H1 (cell line): ENCODE data around the gene RAB39B.

Experiments
- BRCA1 ChIP-seq: IDR thresholded peaks from 2 replicates; pipeline ENCODE4 v1.6.1; 2012; ENCODE audit warnings: low read depth, low read length, improper control_type of control experiment
- CEBPB ChIP-seq: IDR thresholded peaks from 2 replicates; pipeline ENCODE4 v1.6.1; 2012; ENCODE audit warnings: low read depth, low read length
- EP300 ChIP-seq, 2 experiments: IDR thresholded peaks; 1 replicate in 1 of 2; 2 replicates in 1 of 2; pipeline ENCODE4 v1.6.1; 2011 to 2012; ENCODE audit warnings: low read depth in 2 of 2, low read length in 2 of 2, mild to moderate bottlenecking in 2 of 2, borderline replicate concordance in 1 of 2, inconsistent platforms in 1 of 2, moderate library complexity in 1 of 2
- EZH2 ChIP-seq: fragments of 200-600 bp; sonication (generic); IDR thresholded peaks from 2 replicates; pipeline ENCODE4 v1.7.1; 2012; ENCODE audit warnings: low read depth, mild to moderate bottlenecking, moderate library complexity, low read length, inconsistent platforms; ENCODE audit not compliant: severe bottlenecking
- JUN ChIP-seq: IDR thresholded peaks from 2 replicates; pipeline ENCODE4 v1.6.1; 2011; ENCODE audit warnings: low read depth, mild to moderate bottlenecking, improper control_type of control experiment, low read length
- MAFK ChIP-seq: IDR thresholded peaks from 2 replicates; pipeline ENCODE4 v1.6.1; 2012; ENCODE audit warnings: low read depth, mild to moderate bottlenecking, improper control_type of control experiment, low read length
- NRF1 ChIP-seq: IDR thresholded peaks from 2 replicates; pipeline ENCODE4 v1.6.1; 2011; ENCODE audit warnings: mild to moderate bottlenecking, low read depth, low read length, improper control_type of control experiment
- POLR2A ChIP-seq, 2 experiments: IDR thresholded peaks; 1 replicate in 1 of 2; 2 replicates in 1 of 2; pipeline ENCODE4 v1.6.1; 2011; ENCODE audit warnings: low read depth in 2 of 2, low read length in 2 of 2, mild to moderate bottlenecking in 2 of 2; ENCODE audit errors: control extremely low read depth in 1 of 2
- POLR2AphosphoS5 ChIP-seq: IDR thresholded peaks from 2 replicates; pipeline ENCODE4 v1.6.1; 2011; ENCODE audit warnings: low read depth, low read length
- RNF2 ChIP-seq: fragments of 200-900, 300-1000 bp; sonication (generic); IDR thresholded peaks from 2 replicates; pipeline ENCODE4 v1.7.1; 2016; ENCODE audit warnings: borderline replicate concordance, low read depth, mild to moderate bottlenecking, antibody characterized with exemption, low read length; ENCODE audit not compliant: poor library complexity, severe bottlenecking; ENCODE audit errors: missing control alignments
- RXRA ChIP-seq: IDR thresholded peaks from 2 replicates; pipeline ENCODE4 v1.6.1; 2011; ENCODE audit warnings: low read depth, mild to moderate bottlenecking, low read length, moderate library complexity; ENCODE audit not compliant: insufficient read depth
- TEAD4 ChIP-seq: IDR thresholded peaks from 2 replicates; pipeline ENCODE4 v1.6.1; 2012; ENCODE audit warnings: low read depth, low read length, inconsistent platforms, mixed read lengths
- TF ChIP-seq, protein P1 (sequence below), 3 experiments: IDR thresholded peaks; 1 replicate in 2 of 3; 2 replicates in 1 of 3; pipeline versions ENCODE4 v1.5.1 to v1.6.1; 2011; ENCODE audit warnings: low read length in 3 of 3, mild to moderate bottlenecking in 3 of 3, inconsistent platforms in 2 of 3, low read depth in 1 of 3, moderate library complexity in 1 of 3; ENCODE audit not compliant: insufficient read depth in 1 of 3; ENCODE audit errors: control extremely low read depth in 1 of 3

- TF ChIP-seq, protein P1, sequence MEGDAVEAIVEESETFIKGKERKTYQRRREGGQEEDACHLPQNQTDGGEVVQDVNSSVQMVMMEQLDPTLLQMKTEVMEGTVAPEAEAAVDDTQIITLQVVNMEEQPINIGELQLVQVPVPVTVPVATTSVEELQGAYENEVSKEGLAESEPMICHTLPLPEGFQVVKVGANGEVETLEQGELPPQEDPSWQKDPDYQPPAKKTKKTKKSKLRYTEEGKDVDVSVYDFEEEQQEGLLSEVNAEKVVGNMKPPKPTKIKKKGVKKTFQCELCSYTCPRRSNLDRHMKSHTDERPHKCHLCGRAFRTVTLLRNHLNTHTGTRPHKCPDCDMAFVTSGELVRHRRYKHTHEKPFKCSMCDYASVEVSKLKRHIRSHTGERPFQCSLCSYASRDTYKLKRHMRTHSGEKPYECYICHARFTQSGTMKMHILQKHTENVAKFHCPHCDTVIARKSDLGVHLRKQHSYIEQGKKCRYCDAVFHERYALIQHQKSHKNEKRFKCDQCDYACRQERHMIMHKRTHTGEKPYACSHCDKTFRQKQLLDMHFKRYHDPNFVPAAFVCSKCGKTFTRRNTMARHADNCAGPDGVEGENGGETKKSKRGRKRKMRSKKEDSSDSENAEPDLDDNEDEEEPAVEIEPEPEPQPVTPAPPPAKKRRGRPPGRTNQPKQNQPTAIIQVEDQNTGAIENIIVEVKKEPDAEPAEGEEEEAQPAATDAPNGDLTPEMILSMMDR (IDR thresholded peaks at IDR 0.05; ENCODE audit: control extremely low read depth in 1 of 3, insufficient read depth in 1 of 3, low read depth in 1 of 3, low read length in 3 of 3) = no peak
- no peak for TF ChIP-seq MAFK
- TF ChIP-seq NRF1 = no peak
- no peak for TF ChIP-seq POLR2A (IDR thresholded peaks at IDR 0.05; ENCODE audit: control extremely low read depth in 1 of 2, low read depth in 2 of 2, low read length in 2 of 2)
- TF ChIP-seq BRCA1 = no peak
- TF ChIP-seq RNF2 = no peak
- no peak for TF ChIP-seq TEAD4
- TF ChIP-seq CEBPB = no peak
- no peak for TF ChIP-seq RXRA
- TF ChIP-seq EZH2 = no peak
- TF ChIP-seq JUN = no peak
- no peak for TF ChIP-seq EP300 (IDR thresholded peaks at IDR 0.05; ENCODE audit: borderline replicate concordance in 1 of 2, low read depth in 2 of 2, low read length in 2 of 2)
- TF ChIP-seq POLR2AphosphoS5 = no peak
These were observed 28.4 kb downstream of the RAB39B start for GRCh38 chrX:155235891-155236290.
